CD4-positive, alpha-beta memory T cell (primary cell): ENCODE results near the gene CBX2. TPM values are rescaled to one million over a fixed set of nuclear protein-coding genes. Genes with fewer than 3 reads are reported as not detected.
A peak's percentile ranks its signal among the peaks of the same experiment; 100 is the strongest.
"Not testable (repeated sequence)": the region's sequence is repeated elsewhere in the genome, so short reads cannot be mapped to it uniquely, and the experiment has no call there.

Source experiments
- CTCF ChIA-PET: fragments of 350-600 bp; sonication (Branson Sonifier 250); formaldehyde crosslinking; loops from one replicate; lab custom pipeline; 2021; ENCODE audit warnings: inconsistent platforms; ENCODE audit not compliant: partially characterized antibody; lab: Charles Lee
- POLR2A ChIA-PET: fragments of 350-600 bp; sonication (Branson Sonifier 250); formaldehyde crosslinking; loops from one replicate; lab custom pipeline; 2021; ENCODE audit not compliant: partially characterized antibody; lab: Charles Lee
- DNase-seq, 5 donors: peaks; one replicate each; pipeline versions ENCODE4 v3.0.0 to v3.0.0-alpha.2; 2020 to 2022; ENCODE audit warnings: mixed read lengths in 1 of 5
- H3K27ac ChIP-seq: one replicate; pipeline ENCODE4 v1.7.0; 2013; ENCODE audit warnings: low read depth, low read length
- H3K27me3 ChIP-seq: 2 replicates; pipeline ENCODE4 v1.7.0; 2013; ENCODE audit warnings: mild to moderate bottlenecking, low read length, moderate library complexity; ENCODE audit not compliant: insufficient read depth
- H3K36me3 ChIP-seq: 2 replicates; pipeline ENCODE4 v1.7.0; 2013; ENCODE audit warnings: mild to moderate bottlenecking, low read length, moderate library complexity; ENCODE audit not compliant: insufficient read depth
- H3K4me1 ChIP-seq: 2 replicates; pipeline ENCODE4 v1.7.0; 2013; ENCODE audit warnings: mild to moderate bottlenecking, low read length, moderate library complexity; ENCODE audit not compliant: insufficient read depth
- H3K4me3 ChIP-seq, 2 donors: one replicate each; pipeline ENCODE4 v1.7.0; 2013; ENCODE audit warnings: low read length in 2 of 2, mild to moderate bottlenecking in 1 of 2
- H3K9me3 ChIP-seq, 2 donors: one replicate each; pipeline ENCODE4 v1.7.0; 2013; ENCODE audit warnings: low read length in 2 of 2, control low read depth in 1 of 2; ENCODE audit not compliant: control insufficient read depth in 1 of 2
- H3K27ac Mint-ChIP-seq, 7 donors: one replicate each; pipeline ENCODE4 v1.8.0; 2020 to 2021; ENCODE audit warnings: mixed read lengths in 7 of 7, mild to moderate bottlenecking in 6 of 7, inconsistent platforms in 3 of 7, moderate library complexity in 3 of 7
- H3K27me3 Mint-ChIP-seq, 2 donors: one replicate each; pipeline ENCODE4 v1.8.0; 2020 to 2021; ENCODE audit warnings: mixed read lengths in 2 of 2
- H3K36me3 Mint-ChIP-seq, 2 donors: one replicate each; pipeline ENCODE4 v1.8.0; 2020 to 2021; ENCODE audit warnings: mixed read lengths in 2 of 2, inconsistent platforms in 1 of 2, mild to moderate bottlenecking in 1 of 2
- H3K4me1 Mint-ChIP-seq, 4 donors: one replicate each; pipeline ENCODE4 v1.8.0; 2020 to 2021; ENCODE audit warnings: mixed read lengths in 4 of 4, mild to moderate bottlenecking in 1 of 4
- H3K4me3 Mint-ChIP-seq, 8 donors: one replicate each; pipeline ENCODE4 v1.8.0; 2020 to 2021; ENCODE audit warnings: mixed read lengths in 8 of 8, mild to moderate bottlenecking in 7 of 8, moderate library complexity in 6 of 8, inconsistent platforms in 3 of 8
- H3K9me3 Mint-ChIP-seq, 8 donors: one replicate each; pipeline ENCODE4 v1.8.0; 2020 to 2021; ENCODE audit warnings: mixed read lengths in 8 of 8, mild to moderate bottlenecking in 5 of 8, inconsistent platforms in 3 of 8, moderate library complexity in 1 of 8
- intact Hi-C: fragments of 100-400 bp; cut with micrococcal nuclease; formaldehyde crosslinking; loops from one replicate; pipeline ENCODE4 v1.15.1; 2023
- polyA plus RNA-seq, 2 donors: library from polyadenylated mRNA; unstranded; fragments of 300-500 nt; fragmentation: Illumina TruSeq; gene quantifications; one replicate each; pipeline ENCODE4 v1.2.3, GENCODE V29; 2021
- total RNA-seq, 2 experiments: library from RNA; stranded (reverse); gene quantifications; one replicate each; pipeline ENCODE4 v1.2.3, GENCODE V29; 2021

The CBX2 gene
- total and polyA plus RNA-seq, 4 experiments from 2014 or later, result 0.06 to 0.44 TPM; not detected in 2

- H3K36me3 Mint-ChIP-seq, result no peaks in the 10 kb centered on the region
- peaks cover 16% of the 10 kb centered on the region for H3K27me3 ChIP-seq
- peaks cover 25 to 42% of the 10 kb centered on the region in 2 donors for H3K27me3 Mint-ChIP-seq
- no peak for DNase-seq
- peaks cover 21% of the 10 kb centered on the region for H3K4me1 ChIP-seq
- no peak overlapping the region for H3K27ac ChIP-seq
- intact Hi-C loops, result loop anchor here (10.0 kb wide), 1 partner anchor 66 kb away; no protein-coding TSS in a partner anchor
- CTCF ChIA-PET, result no interaction called here
- H3K4me1 Mint-ChIP-seq, result peaks cover 7 to 27% (median 12%) of the 10 kb centered on the region in 4 donors
- H3K36me3 ChIP-seq, result no peaks in the 10 kb centered on the region
- no peak overlapping the region for H3K4me3 ChIP-seq
- peaks cover 0 to 2% (median 0%) of the 10 kb centered on the region in 8 donors for H3K9me3 Mint-ChIP-seq
- H3K27ac Mint-ChIP-seq, result no peak overlapping the region
- no peak overlapping the region for H3K4me3 Mint-ChIP-seq
- POLR2A ChIA-PET, result no interaction called here
- H3K9me3 ChIP-seq, result no peaks in the 10 kb centered on the region
Observed at GRCh38 chr17:79749156-79749815, 28.7 kb upstream of the CBX2 start.

GRCh38 chr17:79749958-79750357, 28.0 kb upstream of the CBX2 start:
- no peaks in the 10 kb centered on the region for H3K36me3 Mint-ChIP-seq
- Histone ChIP-seq H3K9me3 (no peaks in the 10 kb centered on the region), H3K4me1 (peaks cover 21% of the 10 kb centered on the region), H3K27ac (no peak overlapping the region), H3K4me3 (no peak overlapping the region), H3K36me3 (no peaks in the 10 kb centered on the region), H3K27me3 (peaks cover 16% of the 10 kb centered on the region)
- ChIA-PET POLR2A (no interaction called here), CTCF (no interaction called here)
- peaks cover 7 to 27% (median 12%) of the 10 kb centered on the region in 4 donors for H3K4me1 Mint-ChIP-seq
- peaks cover 0 to 2% (median 0%) of the 10 kb centered on the region in 8 donors for H3K9me3 Mint-ChIP-seq
- intact Hi-C loops, result loop anchor here (10.0 kb wide), 1 partner anchor 65 kb away; no protein-coding TSS in a partner anchor
- no peak overlapping the region for H3K27ac Mint-ChIP-seq
- peaks cover 25 to 46% of the 10 kb centered on the region in 2 donors for H3K27me3 Mint-ChIP-seq
- peak overlapping the region in 1 of 8 donors; percentile 31 for H3K4me3 Mint-ChIP-seq
- DNase-seq, result no peak

GRCh38 chr17:79750650-79751545, 27.1 kb upstream of the CBX2 start:
- CTCF ChIA-PET, result interaction anchor here (2.5 kb wide), 1 partner anchor 9 kb away, joined by 11 read pairs; no protein-coding TSS in a partner anchor
- H3K27ac Mint-ChIP-seq, result peak overlapping the region in 2 of 7 donors; percentile 13 to 25
- peaks cover 0 to 2% (median 0%) of the 10 kb centered on the region in 8 donors for H3K9me3 Mint-ChIP-seq
- H3K27me3 Mint-ChIP-seq, result peaks cover 25 to 42% of the 10 kb centered on the region in 2 donors
- intact Hi-C loops, result no loop called here
- no peak overlapping the region for H3K4me3 Mint-ChIP-seq
- no peak for DNase-seq
- H3K4me1 ChIP-seq, result peaks cover 18% of the 10 kb centered on the region
- H3K36me3 Mint-ChIP-seq, result no peaks in the 10 kb centered on the region
- no peaks in the 10 kb centered on the region for H3K36me3 ChIP-seq
- H3K4me3 ChIP-seq, result no peak overlapping the region
- H3K9me3 ChIP-seq, result no peaks in the 10 kb centered on the region
- no peak overlapping the region for H3K27ac ChIP-seq
- peaks cover 16% of the 10 kb centered on the region for H3K27me3 ChIP-seq
- POLR2A ChIA-PET, result no interaction called here
- H3K4me1 Mint-ChIP-seq, result peaks cover 5 to 18% (median 7%) of the 10 kb centered on the region in 4 donors

- Histone ChIP-seq H3K9me3 (no peaks in the 10 kb centered on the region), H3K36me3 (no peaks in the 10 kb centered on the region), H3K27ac (no peak overlapping the region), H3K4me1 (peaks cover 8% of the 10 kb centered on the region), H3K27me3 (peaks cover 6% of the 10 kb centered on the region), H3K4me3 (no peak overlapping the region)
- peaks cover 0 to 2% (median 0%) of the 10 kb centered on the region in 8 donors for H3K9me3 Mint-ChIP-seq
- no peak overlapping the region for H3K4me3 Mint-ChIP-seq
- H3K27me3 Mint-ChIP-seq, result peaks cover 23 to 36% of the 10 kb centered on the region in 2 donors
- H3K27ac Mint-ChIP-seq, result no peak overlapping the region
- CTCF ChIA-PET, result interaction anchor here (2.5 kb wide), 1 partner anchor 11 kb away, joined by 11 read pairs; no protein-coding TSS in a partner anchor
- intact Hi-C loops, result no loop called here
- H3K36me3 Mint-ChIP-seq, result no peaks in the 10 kb centered on the region
- no peak for DNase-seq
- H3K4me1 Mint-ChIP-seq, result peaks cover 0 to 7% (median 3%) of the 10 kb centered on the region in 4 donors
- POLR2A ChIA-PET, result no interaction called here
Observed at GRCh38 chr17:79752175-79752574, 25.8 kb upstream of the CBX2 start.

- intact Hi-C loops, result no loop called here
- H3K4me1 Mint-ChIP-seq, result no peaks in the 10 kb centered on the region
- H3K4me3 Mint-ChIP-seq, result no peak overlapping the region
- no peaks in the 10 kb centered on the region for H3K9me3 Mint-ChIP-seq
- Histone ChIP-seq H3K4me1 (no peaks in the 10 kb centered on the region), H3K36me3 (no peaks in the 10 kb centered on the region), H3K27ac (no peak overlapping the region), H3K9me3 (no peaks in the 10 kb centered on the region), H3K4me3 (no peak overlapping the region), H3K27me3 (no peaks in the 10 kb centered on the region)
- no peak overlapping the region for H3K27ac Mint-ChIP-seq
- ChIA-PET POLR2A (no interaction called here), CTCF (interaction anchor here (1.0 kb wide), 1 partner anchor 9 kb away, joined by 3 read pairs; no protein-coding TSS in a partner anchor)
- DNase-seq, result no peak
- H3K27me3 Mint-ChIP-seq, result peaks cover 22 to 35% of the 10 kb centered on the region in 2 donors
- H3K36me3 Mint-ChIP-seq, result no peaks in the 10 kb centered on the region
Observed at GRCh38 chr17:79754370-79754769, 23.6 kb upstream of the CBX2 start.

GRCh38 chr17:79754903-79755302, 23.0 kb upstream of the CBX2 start:
- H3K9me3 Mint-ChIP-seq, DNase-seq, H3K27ac ChIP-seq, H3K4me3 ChIP-seq, H3K9me3 ChIP-seq, H3K36me3 ChIP-seq, H3K4me1 Mint-ChIP-seq, H3K4me1 ChIP-seq, intact Hi-C loops, H3K36me3 Mint-ChIP-seq, H3K27ac Mint-ChIP-seq, POLR2A ChIA-PET, H3K4me3 Mint-ChIP-seq, H3K27me3 ChIP-seq: not testable (repeated sequence)
- peaks cover 19 to 31% of the 10 kb centered on the region in 2 donors for H3K27me3 Mint-ChIP-seq
- CTCF ChIA-PET, result interaction anchor here (1.0 kb wide), 1 partner anchor 9 kb away, joined by 3 read pairs; no protein-coding TSS in a partner anchor

GRCh38 chr17:79755591-79755990, 22.4 kb upstream of the CBX2 start:
- ChIA-PET CTCF (no interaction called here), POLR2A (no interaction called here)
- Mint-ChIP-seq H3K4me3 (no peak overlapping the region), H3K27me3 (peaks cover 20 to 28% of the 10 kb centered on the region in 2 donors), H3K36me3 (no peaks in the 10 kb centered on the region), H3K27ac (no peak overlapping the region), H3K4me1 (no peaks in the 10 kb centered on the region), H3K9me3 (no peaks in the 10 kb centered on the region)
- Histone ChIP-seq H3K27me3 (no peaks in the 10 kb centered on the region), H3K27ac (no peak overlapping the region), H3K4me1 (no peaks in the 10 kb centered on the region), H3K36me3 (no peaks in the 10 kb centered on the region), H3K4me3 (no peak overlapping the region), H3K9me3 (no peaks in the 10 kb centered on the region)
- no peak for DNase-seq
- intact Hi-C loops, result no loop called here
